Transverse colon (tissue), 4 donors: ENCODE measurements around the gene LPAR1. TPM values are rescaled to one million over a fixed set of nuclear protein-coding genes. Genes with fewer than 3 reads are reported as not detected.

Experiments
- DNase-seq: peaks from one replicate; pipeline ENCODE4 v3.0.0-alpha.2; 2019
- H3K27ac ChIP-seq, 4 donors: fragments of 200-600 bp; sonication (generic); 2 replicates each; pipeline ENCODE4 v1.5.1; 2016 to 2018; ENCODE audit warnings: inconsistent platforms in 4 of 4
- H3K27me3 ChIP-seq: fragments of 200-600 bp; sonication (generic); 2 replicates; pipeline ENCODE4 v1.5.1; 2017; ENCODE audit warnings: inconsistent platforms
- H3K36me3 ChIP-seq, 4 donors: fragments of 200-600 bp; sonication (generic); 2 replicates each; pipeline ENCODE4 v1.5.1; 2017 to 2019; ENCODE audit warnings: inconsistent platforms in 4 of 4
- H3K4me1 ChIP-seq, 4 donors: fragments of 200-600 bp; sonication (generic); 2 replicates each; pipeline ENCODE4 v1.5.1; 2017 to 2020; ENCODE audit warnings: inconsistent platforms in 4 of 4
- H3K4me3 ChIP-seq, 4 donors: fragments of 200-600 bp; sonication (generic); 1 replicate in 1 of 4; 2 replicates in 3 of 4; pipeline versions ENCODE4 v1.5.1 to v1.6.1; 2017 to 2019; ENCODE audit warnings: inconsistent platforms in 4 of 4
- H3K9me3 ChIP-seq, 2 donors: fragments of 200-600 bp; sonication (generic); 2 replicates each; pipeline ENCODE4 v1.5.1; 2017 to 2019; ENCODE audit warnings: inconsistent platforms in 2 of 2
- EP300 ChIP-seq: sonication (generic); formaldehyde crosslinking; IDR thresholded peaks from one replicate; pipeline ENCODE4 v1.6.1; 2017; ENCODE audit warnings: antibody characterized with exemption, low read depth
- POLR2A ChIP-seq: fragments of 450-650 bp; IDR thresholded peaks from one replicate; pipeline ENCODE4 v1.6.1; 2016; ENCODE audit warnings: antibody characterized with exemption, mild to moderate bottlenecking, moderate library complexity
- POLR2AphosphoS5 ChIP-seq, 3 donors: sonication (generic); formaldehyde crosslinking; IDR thresholded peaks; one replicate each; pipeline ENCODE4 v1.6.1; 2016; ENCODE audit warnings: antibody characterized with exemption in 3 of 3
- WGBS, 2 donors: methylation state at CpG; one replicate each; pipeline ENCODE4 v1.1.5; 2018; ENCODE audit warnings: low coverage in 1 of 2; 5-methylcytosine and 5-hydroxymethylcytosine counted together
- in situ Hi-C, 4 donors: fragments of 200-750 bp; cut with MboI; loops; one replicate each; pipeline versions ENCODE4 v1.15.0 to v1.15.1; 2017; ENCODE audit warnings: low sequenced_read_pairs in 3 of 4, low pct_ligation_motif_present in 1 of 4, low pct_unique_long_range_greater_than_20kb in 1 of 4
- intact Hi-C: fragments of 100-400 bp; cut with DNase I; formaldehyde crosslinking; loops from one replicate; pipeline ENCODE4 v1.15.1; 2023; ENCODE audit warnings: low total_unique reads
- total RNA-seq, 4 donors: library from RNA; depleted of rRNA; stranded (reverse); fragments of >200 nt; gene quantifications; one replicate each; pipeline ENCODE4 v1.1.0, GENCODE V29; 2016
- TF ChIP-seq, protein P1 (sequence below), 5 experiments: fragments of 200-600 bp in 3 of 5; fragments of 450-650 bp in 2 of 5; sonication (generic) in 3 of 5; IDR thresholded peaks; 1 replicate in 2 of 5; 2 replicates in 3 of 5; pipeline ENCODE4 v1.5.1; 2016 to 2017; ENCODE audit warnings: antibody characterized with exemption in 5 of 5, inconsistent platforms in 3 of 5, mild to moderate bottlenecking in 2 of 5, moderate library complexity in 1 of 5

LPAR1 gene
- total RNA-seq, 4 donors from 2014 or later, result 27.1 to 34.4 (median 28.7) TPM

DNA sequence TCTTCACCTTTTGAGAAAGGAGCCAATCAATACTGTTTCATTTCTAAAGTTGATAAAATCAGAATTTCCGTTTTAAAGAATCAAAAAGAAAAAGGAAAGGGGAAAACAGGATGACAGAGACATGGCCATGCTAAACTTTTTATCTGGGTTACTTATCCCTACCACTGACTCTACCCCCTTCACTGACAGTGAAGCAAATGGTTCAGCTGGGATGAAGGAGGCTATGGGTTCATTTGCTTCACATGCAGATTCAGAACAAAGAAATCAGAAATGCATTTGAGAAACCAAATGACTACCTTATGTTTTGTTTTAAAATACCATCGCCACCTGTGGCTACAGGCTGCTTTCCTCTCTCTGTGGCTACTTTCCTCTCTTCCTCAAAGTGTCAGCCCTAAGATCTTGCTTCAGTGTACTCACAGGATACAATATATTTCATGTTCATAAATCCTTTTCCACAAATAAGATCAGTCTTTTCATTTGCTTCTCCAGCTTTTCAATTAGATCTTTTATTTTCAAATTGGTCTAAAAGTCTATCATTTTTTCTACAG, 53.3 kb downstream of the LPAR1 start:
- in situ Hi-C loops, result no loop called here
- Histone ChIP-seq H3K9me3 (no peaks in the 10 kb centered on the region), H3K4me1 (peaks cover 0 to 2% (median under 1%) of the 10 kb centered on the region in 4 donors), H3K4me3 (no peak overlapping the region), H3K27ac (no peak overlapping the region), H3K36me3 (no peaks in the 10 kb centered on the region), H3K27me3 (no peaks in the 10 kb centered on the region)
- DNase-seq, result no peak
- intact Hi-C loops, result no loop called here
- WGBS, 2 donors, result 58 to 75% methylated on average over 2 of the region's 2 CpGs
- TF ChIP-seq, protein P1, sequence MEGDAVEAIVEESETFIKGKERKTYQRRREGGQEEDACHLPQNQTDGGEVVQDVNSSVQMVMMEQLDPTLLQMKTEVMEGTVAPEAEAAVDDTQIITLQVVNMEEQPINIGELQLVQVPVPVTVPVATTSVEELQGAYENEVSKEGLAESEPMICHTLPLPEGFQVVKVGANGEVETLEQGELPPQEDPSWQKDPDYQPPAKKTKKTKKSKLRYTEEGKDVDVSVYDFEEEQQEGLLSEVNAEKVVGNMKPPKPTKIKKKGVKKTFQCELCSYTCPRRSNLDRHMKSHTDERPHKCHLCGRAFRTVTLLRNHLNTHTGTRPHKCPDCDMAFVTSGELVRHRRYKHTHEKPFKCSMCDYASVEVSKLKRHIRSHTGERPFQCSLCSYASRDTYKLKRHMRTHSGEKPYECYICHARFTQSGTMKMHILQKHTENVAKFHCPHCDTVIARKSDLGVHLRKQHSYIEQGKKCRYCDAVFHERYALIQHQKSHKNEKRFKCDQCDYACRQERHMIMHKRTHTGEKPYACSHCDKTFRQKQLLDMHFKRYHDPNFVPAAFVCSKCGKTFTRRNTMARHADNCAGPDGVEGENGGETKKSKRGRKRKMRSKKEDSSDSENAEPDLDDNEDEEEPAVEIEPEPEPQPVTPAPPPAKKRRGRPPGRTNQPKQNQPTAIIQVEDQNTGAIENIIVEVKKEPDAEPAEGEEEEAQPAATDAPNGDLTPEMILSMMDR (IDR thresholded peaks at IDR 0.05), result no peak
- no peak for TF ChIP-seq POLR2A
- no peak for TF ChIP-seq POLR2AphosphoS5 (IDR thresholded peaks at IDR 0.05)
- TF ChIP-seq EP300, result no peak

DNA sequence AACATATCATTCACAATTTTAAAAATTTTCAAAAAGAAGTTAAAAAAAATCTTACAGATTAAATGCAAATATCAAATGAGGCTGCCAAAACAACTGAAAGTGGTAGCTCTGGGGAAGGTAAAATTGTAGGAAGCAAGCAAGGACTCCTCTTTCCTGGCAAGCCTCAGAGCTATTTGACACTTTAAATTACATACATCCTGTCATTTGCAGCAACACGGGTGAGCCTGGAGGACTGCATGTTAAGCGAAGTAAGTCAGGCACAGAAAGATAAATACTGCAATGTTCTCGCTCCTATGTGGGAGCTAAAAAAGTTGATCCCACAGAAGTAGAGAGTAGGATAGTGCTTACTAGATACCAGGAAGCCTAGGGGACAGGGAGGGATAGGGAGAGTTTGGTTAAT, 58.0 kb downstream of the LPAR1 start:
- intact Hi-C loops (no loop called here), in situ Hi-C loops (no loop called here)
- no peaks in the 10 kb centered on the region for H3K36me3 ChIP-seq
- TF ChIP-seq, protein P1 (IDR thresholded peaks at IDR 0.05), result no peak
- no peak for TF ChIP-seq POLR2AphosphoS5 (IDR thresholded peaks at IDR 0.05)
- no peak for TF ChIP-seq EP300
- no peak for TF ChIP-seq POLR2A
- H3K27ac ChIP-seq, result no peak overlapping the region
- 52 to 56% methylated on average over 3 of the region's 3 CpGs for WGBS, 2 donors
- H3K9me3 ChIP-seq, result no peaks in the 10 kb centered on the region
- no peak for DNase-seq
- peaks cover 6 to 21% (median 12%) of the 10 kb centered on the region in 4 donors for H3K4me1 ChIP-seq
- H3K27me3 ChIP-seq, result no peaks in the 10 kb centered on the region
- no peak overlapping the region for H3K4me3 ChIP-seq

DNA sequence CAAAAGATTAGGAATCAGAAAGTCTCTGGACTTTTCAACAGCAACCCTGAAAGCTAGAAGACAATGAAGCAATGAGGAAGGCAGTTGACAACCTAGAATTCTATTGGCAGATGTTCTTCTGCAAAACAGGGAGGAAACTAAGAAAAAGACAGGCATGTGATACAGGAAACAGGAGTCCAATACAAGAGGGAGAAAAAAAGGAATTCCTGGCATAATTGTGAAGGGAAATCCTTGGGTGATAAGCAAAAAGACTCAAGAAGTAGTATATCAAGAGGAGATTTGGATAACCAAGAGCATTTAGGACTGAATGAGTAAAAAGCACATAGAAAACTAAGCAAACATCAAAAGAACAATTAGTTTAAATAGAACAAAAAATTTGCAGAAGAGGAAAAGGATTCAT, 58.6 kb downstream of the LPAR1 start:
- Histone ChIP-seq H3K4me1 (peaks cover 6 to 27% (median 12%) of the 10 kb centered on the region in 4 donors), H3K4me3 (no peak overlapping the region), H3K27ac (no peak overlapping the region), H3K9me3 (no peaks in the 10 kb centered on the region), H3K36me3 (no peaks in the 10 kb centered on the region), H3K27me3 (no peaks in the 10 kb centered on the region)
- no peak for DNase-seq
- intact Hi-C loops (no loop called here), in situ Hi-C loops (no loop called here)
- TF ChIP-seq POLR2AphosphoS5 (IDR thresholded peaks at IDR 0.05), result no peak
- TF ChIP-seq EP300, result no peak
- TF ChIP-seq POLR2A, result no peak
- TF ChIP-seq, protein P1 (IDR thresholded peaks at IDR 0.05), result no peak

DNA sequence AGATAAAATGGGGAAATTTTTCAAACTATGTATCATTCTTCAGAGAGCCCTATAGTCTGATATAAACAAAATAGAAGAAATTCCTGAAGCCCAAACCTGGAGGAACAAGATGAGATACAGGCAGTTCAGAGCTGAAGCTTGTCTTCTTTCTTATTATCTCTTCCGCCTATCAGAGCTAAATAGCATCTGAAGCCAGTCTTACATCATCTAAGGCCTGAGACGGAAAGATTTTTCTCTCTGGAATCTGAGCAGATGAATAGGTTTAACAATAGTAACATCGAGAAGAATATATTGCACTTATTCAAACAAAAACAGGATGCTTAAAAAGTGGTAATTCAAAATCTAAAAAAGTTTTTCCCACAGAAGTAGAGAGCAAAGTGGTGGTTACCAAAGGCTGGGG, 59.8 kb downstream of the LPAR1 start:
- TF ChIP-seq POLR2A (no peak), POLR2AphosphoS5 (IDR thresholded peaks at IDR 0.05) (no peak), EP300 (no peak)
- TF ChIP-seq, protein P1 (IDR thresholded peaks at IDR 0.05), result no peak
- Histone ChIP-seq H3K4me1 (peaks cover 6 to 29% (median 12%) of the 10 kb centered on the region in 4 donors), H3K9me3 (no peaks in the 10 kb centered on the region), H3K27ac (no peak overlapping the region), H3K36me3 (no peaks in the 10 kb centered on the region), H3K4me3 (no peak overlapping the region), H3K27me3 (no peaks in the 10 kb centered on the region)
- intact Hi-C loops (no loop called here), in situ Hi-C loops (no loop called here)
- WGBS, 2 donors, result 73 to 86% methylated on average over 3 of the region's 3 CpGs
- no peak for DNase-seq
